GM15510 (cell line): Measurements from ENCODE around the gene CCL19.

Source experiments
- POLR2A ChIP-seq: IDR thresholded peaks from 3 replicates; pipeline ENCODE4 v1.6.1; 2011; ENCODE audit warnings: borderline replicate concordance; ENCODE audit not compliant: insufficient read length; ENCODE audit errors: extremely low read depth

CCL19 gene

GRCh38 chr9:34684816-34685215 is 6.3 kb downstream of the CCL19 start:
- TF ChIP-seq POLR2A: no peak

DNA sequence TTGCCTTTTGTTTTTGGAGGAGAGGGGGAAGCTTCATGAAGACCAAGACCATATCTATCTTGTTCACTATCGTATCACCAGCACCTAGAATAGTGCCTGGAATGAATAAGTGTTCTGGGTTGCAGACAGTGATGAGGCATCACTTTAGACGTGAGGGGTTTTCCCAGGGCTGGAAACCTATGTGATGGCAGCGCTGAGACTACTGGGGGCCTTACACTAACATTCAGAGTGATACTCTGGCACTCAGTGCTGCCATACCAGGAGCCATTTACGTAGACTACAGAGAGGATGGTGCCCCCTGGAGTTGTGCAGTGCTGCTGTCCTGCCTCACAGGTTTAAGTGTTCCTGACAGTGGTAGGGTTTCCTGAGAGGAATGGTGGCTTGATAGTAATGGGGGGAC is 6.9 kb downstream of the CCL19 start:
- TF ChIP-seq POLR2A: no peak

- no peak for TF ChIP-seq POLR2A
These were observed 15.2 kb downstream of the CCL19 start for GRCh38 chr9:34675869-34676268.

GRCh38 chr9:34675048-34675714 is 15.9 kb downstream of the CCL19 start:
- no peak for TF ChIP-seq POLR2A

DNA sequence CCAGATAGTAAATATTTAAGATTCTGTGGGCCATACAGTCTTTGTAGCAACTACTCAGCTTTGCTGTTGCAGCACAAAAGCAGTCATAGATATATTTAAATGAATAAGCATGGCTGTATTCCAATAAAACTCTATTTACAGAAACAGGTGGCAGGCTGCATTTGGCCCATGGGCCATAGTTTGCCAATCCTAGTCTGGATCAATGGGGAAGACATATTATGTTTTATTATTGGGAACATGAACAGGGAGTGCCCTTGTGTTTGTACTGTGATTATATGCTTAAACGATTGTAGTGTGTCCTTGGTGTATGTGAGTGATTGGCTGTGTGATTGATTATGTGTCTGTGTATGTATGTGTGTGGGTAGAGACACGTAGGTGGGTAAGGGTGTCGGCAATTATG is 16.6 kb downstream of the CCL19 start:
- TF ChIP-seq POLR2A: no peak

- TF ChIP-seq POLR2A: no peak
These were observed 19.8 kb downstream of the CCL19 start for GRCh38 chr9:34671307-34671706.

- no peak for TF ChIP-seq POLR2A
These were observed 21.1 kb downstream of the CCL19 start for GRCh38 chr9:34669809-34670562.

GRCh38 chr9:34665381-34666250 is 25.5 kb downstream of the CCL19 start:
- TF ChIP-seq POLR2A: no peak

- TF ChIP-seq POLR2A: peak; percentile 15
These were observed 26.1 kb downstream of the CCL19 start for GRCh38 chr9:34665067-34665380.

DNA sequence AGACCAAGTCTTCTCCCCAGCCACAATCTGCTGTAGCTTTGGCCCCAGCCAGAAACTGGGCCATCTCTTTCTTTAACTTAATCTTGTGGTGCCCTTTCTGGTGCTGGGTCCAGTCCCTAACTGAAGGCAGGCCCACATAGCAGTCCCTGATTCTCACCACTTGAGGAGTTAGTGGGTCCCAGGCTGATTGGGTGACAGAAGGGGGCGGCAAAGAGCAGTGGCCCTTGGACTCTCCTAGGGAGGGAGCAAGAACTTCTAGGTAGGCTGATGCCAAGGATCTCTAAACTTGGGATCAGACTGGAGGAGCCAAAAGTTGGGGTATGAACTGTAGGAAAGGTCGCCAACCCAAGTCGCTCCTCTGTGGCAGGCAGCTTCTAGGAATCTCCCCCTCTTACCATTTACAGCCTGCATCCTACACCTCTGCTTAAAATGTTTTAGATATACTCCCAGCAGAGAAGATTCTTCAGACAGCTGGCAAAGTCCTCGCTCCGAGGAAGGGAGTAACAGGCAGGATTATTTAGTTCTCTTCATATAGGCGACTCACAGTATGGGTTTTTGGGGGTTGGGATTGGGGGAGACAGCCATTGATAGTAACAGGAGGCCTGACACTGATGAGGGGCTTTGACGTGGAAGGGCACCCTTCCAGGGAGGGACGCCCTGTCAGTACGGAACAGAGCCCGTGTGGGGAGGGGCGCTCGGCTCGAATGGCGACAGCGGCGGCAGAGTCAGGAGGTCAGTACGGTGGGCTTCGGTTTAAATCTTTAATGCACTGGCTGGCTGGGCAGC is 26.6 kb downstream of the CCL19 start:
- no peak for TF ChIP-seq POLR2A

DNA sequence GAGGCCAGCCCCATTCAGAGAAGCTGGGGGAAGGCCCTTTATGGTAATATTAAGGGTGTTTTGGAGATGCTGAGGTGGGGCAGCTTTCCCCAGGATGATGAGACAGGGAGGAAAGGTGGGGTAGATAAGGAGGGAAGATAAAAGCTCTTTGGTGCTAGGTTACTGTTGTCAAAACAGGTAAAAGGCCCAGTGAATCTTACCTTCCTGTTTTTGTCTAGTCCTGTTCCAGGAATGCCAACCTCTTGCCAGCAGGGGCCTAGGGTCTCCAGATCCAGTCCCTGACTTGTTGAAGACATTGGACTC is 27.8 kb downstream of the CCL19 start:
- TF ChIP-seq POLR2A: no peak

GRCh38 chr9:34662526-34663302 is 28.4 kb downstream of the CCL19 start, which contains the start of gene CCL27:
Gene CCL27, minus strand, starts transcription at chr9:34662657. Its CDS starts 24 bp downstream, at chr9:34662633.
- TF ChIP-seq POLR2A: no peak

DNA sequence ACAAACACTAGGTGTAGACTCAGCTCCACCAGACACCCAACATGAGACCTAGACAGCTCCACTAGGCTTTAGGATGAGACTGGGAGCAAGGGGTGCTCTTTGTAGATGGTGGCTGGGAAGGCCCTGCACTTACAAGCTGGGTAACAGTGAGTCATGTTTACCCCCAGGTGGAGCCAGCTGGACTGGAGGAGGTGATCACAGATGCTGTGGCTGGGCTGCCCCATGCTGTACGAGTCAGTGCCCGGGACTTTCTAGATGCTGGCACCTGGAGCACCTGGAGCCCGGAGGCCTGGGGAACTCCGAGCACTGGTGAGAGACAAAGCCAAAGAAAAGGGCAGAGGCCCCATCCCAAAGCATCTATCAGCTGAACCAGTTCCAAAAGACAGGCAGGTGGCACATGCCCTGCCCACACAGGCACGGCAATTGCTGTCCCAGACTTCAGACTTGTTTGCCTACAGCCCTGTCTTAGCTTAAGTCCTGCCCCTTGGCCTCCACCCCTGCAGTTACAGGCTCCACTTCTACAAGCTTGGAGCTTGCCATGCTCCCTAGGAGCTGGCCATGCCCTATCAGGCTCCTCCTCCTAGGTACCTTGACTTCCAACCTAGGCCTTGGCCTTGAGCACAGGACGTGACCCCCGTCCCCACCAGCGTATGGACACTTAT is 31.4 kb downstream of the CCL19 start:
- TF ChIP-seq POLR2A: no peak

DNA sequence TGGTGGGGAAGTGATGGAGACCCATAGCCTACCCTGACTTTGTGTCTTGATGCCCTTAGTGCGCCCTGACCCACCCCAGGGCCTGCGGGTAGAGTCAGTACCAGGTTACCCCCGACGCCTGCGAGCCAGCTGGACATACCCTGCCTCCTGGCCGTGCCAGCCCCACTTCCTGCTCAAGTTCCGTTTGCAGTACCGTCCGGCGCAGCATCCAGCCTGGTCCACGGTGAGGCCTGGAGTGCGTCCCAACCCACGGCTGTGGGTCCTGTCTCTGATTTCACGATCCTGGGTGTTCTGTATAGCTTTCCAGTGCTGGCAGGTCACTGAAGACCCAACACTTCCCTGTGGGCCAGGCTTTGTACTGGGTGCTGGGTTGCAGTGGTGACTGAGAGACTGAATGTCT is 32.6 kb downstream of the CCL19 start:
- no peak for TF ChIP-seq POLR2A

DNA sequence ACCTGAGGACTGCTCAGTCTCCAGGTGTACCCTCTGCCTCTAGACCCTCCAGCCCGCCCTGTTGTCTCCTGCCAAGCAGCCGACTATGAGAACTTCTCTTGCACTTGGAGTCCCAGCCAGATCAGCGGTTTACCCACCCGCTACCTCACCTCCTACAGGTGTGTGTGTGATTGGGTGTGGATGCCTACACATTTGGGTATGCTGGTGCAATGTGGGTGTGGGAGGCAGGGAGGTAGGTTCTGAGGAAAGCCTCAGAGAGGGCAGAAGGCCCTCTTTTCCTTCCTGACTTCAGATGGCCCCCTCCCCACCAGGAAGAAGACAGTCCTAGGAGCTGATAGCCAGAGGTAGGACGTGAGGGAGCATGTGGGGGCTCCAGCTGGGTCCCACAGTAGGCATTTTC is 34.1 kb downstream of the CCL19 start:
- TF ChIP-seq POLR2A: no peak

DNA sequence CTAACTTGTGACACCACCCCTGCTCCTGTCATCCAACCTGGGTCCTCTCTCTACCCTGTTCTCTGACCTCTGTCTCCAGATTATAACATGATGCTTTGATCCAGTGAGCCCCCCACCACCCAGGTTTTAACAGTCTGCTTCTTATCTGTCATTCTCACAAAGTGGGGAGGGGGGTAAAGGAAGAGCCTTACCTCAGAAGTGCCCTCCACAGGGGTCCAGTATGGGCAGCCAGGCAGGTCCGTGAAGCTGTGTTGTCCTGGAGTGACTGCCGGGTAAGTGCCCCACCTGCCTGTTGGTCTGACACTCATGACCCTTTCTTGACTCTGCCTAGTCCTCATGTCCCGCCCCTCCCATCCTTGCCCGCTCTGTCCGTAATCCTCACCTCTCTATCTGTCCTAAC is 35.7 kb downstream of the CCL19 start:
- no peak for TF ChIP-seq POLR2A
